OCI-LY1 (cell line): ENCODE measurements around the gene LRRC28.

Experiments used
- H2AFZ ChIP-seq: fragments of 200-600 bp; sonication (generic), shearing (Covaris generic); 2 replicates; pipeline ENCODE4 v1.6.0; 2014; ENCODE audit warnings: antibody characterized with exemption, mild to moderate bottlenecking, low read length
- H3F3A ChIP-seq: fragments of 200-600 bp; sonication (generic), shearing (Covaris generic); 2 replicates; pipeline ENCODE4 v1.6.0; 2014; ENCODE audit warnings: mild to moderate bottlenecking, antibody characterized with exemption, low read length, moderate library complexity; ENCODE audit not compliant: insufficient read depth
- H3K27ac ChIP-seq: fragments of 200-600 bp; sonication (generic); 2 replicates; pipeline ENCODE4 v1.5.1; 2014; ENCODE audit warnings: low read length, mixed run types, mild to moderate bottlenecking, low read depth; ENCODE audit not compliant: poor library complexity, severe bottlenecking
- H3K27me3 ChIP-seq: fragments of 200-600 bp; sonication (generic); 2 replicates; pipeline ENCODE4 v1.6.0; 2014; ENCODE audit warnings: antibody characterized with exemption, mild to moderate bottlenecking, low read length, moderate library complexity; ENCODE audit not compliant: insufficient read depth
- H3K36me3 ChIP-seq: fragments of 200-600 bp; sonication (generic); 2 replicates; pipeline ENCODE4 v1.6.1; 2014; ENCODE audit warnings: mild to moderate bottlenecking, antibody characterized with exemption, low read length, moderate library complexity, mixed read lengths; ENCODE audit not compliant: insufficient read depth
- H3K4me1 ChIP-seq: fragments of 200-600 bp; sonication (generic); 2 replicates; pipeline ENCODE4 v1.5.1; 2014; ENCODE audit warnings: mild to moderate bottlenecking, low read length, moderate library complexity; ENCODE audit not compliant: insufficient read depth, severe bottlenecking
- H3K4me2 ChIP-seq: fragments of 200-600 bp; sonication (generic), shearing (Covaris generic); 2 replicates; pipeline ENCODE4 v1.6.1; 2014; ENCODE audit warnings: low read length
- H3K4me3 ChIP-seq: fragments of 200-600 bp; sonication (generic); 2 replicates; pipeline ENCODE4 v1.5.1; 2014; ENCODE audit warnings: low read length, low read depth, mild to moderate bottlenecking, mixed read lengths; ENCODE audit not compliant: poor library complexity, severe bottlenecking
- H3K79me2 ChIP-seq: fragments of 200-600 bp; shearing (Covaris generic); 2 replicates; pipeline ENCODE4 v1.6.1; 2016; ENCODE audit warnings: mixed run types, low read length, mixed read lengths; ENCODE audit not compliant: insufficient read depth
- H3K9ac ChIP-seq: fragments of 200-600 bp; sonication (generic), shearing (Covaris generic); 2 replicates; pipeline ENCODE4 v1.6.1; 2014; ENCODE audit warnings: mild to moderate bottlenecking, low read length, mixed read lengths
- H3K9me2 ChIP-seq: fragments of 200-600 bp; sonication (generic), shearing (Covaris generic); 2 replicates; pipeline ENCODE4 v1.6.1; 2014; ENCODE audit warnings: low read depth, mild to moderate bottlenecking, low read length, mixed read lengths
- H3K9me3 ChIP-seq: fragments of 200-600 bp; shearing (Covaris generic); 2 replicates; pipeline ENCODE4 v1.6.1; 2014; ENCODE audit warnings: low read length, mixed read lengths
- H4K20me1 ChIP-seq: fragments of 200-600 bp; sonication (generic), shearing (Covaris generic); 2 replicates; pipeline ENCODE4 v1.6.0; 2016; ENCODE audit warnings: mild to moderate bottlenecking, low read length; ENCODE audit not compliant: insufficient read depth
- EZH2 ChIP-seq: fragments of 200-600 bp; sonication (generic), shearing (Covaris generic); IDR thresholded peaks from 2 replicates; pipeline ENCODE4 v1.8.0; 2017; ENCODE audit warnings: borderline replicate concordance, mixed run types, mild to moderate bottlenecking, antibody characterized with exemption, low read length, moderate library complexity, mixed read lengths
- TF ChIP-seq, protein P1 (sequence below): fragments of 200-600 bp; sonication (generic), shearing (Covaris generic); IDR thresholded peaks from 2 replicates; pipeline ENCODE4 v1.5.1; 2017; ENCODE audit warnings: mild to moderate bottlenecking, antibody characterized with exemption, low read length, moderate library complexity, mixed read lengths

LRRC28 gene

DNA sequence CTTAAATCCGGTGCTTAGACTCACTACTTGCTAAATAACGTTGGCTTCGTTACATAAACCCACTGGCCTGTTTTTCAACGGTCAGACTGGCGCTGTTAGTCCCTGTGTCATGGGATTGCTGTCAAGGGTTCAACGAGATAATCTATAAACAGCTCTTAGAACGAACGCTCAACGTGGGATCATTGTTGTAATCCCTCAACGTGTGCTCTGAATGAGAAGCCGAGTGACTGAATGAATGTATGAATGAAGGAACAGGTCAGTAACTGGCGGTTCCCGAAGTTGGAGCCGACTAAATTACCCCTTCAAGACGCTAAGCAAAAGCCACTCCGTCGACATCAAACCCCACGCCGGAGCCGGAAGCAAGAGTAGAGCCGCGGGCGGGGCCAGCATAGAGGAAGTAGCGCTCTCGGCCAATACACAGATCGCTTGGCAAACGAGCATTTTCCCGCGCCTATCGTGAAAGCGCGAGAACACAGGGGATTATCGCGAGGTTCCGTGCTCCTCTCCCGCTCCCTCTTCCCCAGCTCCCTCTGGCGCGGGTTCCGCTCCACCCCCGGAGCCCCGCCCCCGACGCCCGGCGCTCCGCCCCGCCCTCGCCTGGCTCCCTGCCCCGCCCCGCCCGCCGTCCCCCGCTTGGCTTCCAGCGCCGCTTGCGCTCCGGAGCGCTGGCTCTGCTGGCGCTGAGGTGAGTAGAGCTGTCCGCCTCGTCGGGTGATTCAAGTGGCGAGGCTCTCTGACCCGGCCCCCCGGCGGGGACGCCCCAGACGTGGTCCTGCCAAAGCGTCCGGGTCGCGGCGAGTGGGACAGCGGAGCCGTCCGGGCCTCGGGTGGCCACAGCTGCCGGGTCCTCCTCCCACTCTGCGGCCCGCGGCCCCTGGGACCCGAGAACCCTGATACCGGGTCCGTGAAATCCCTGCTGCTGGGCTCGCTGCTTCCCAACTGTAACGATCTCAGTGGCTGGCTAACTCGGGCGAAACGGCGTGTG is at the start of gene LRRC28:
TSS of gene LRRC28 (plus strand) at position 625 of the 985 bp plus-strand sequence. CDS start 4,477 bp downstream, outside the sequence.
- no peaks in the 10 kb centered on the region for H3K27me3 ChIP-seq
- peaks cover 6% of the 10 kb centered on the region; the same call in 1 of the 2 replicates for H3K36me3 ChIP-seq
- H4K20me1 ChIP-seq, result no peaks in the 10 kb centered on the region
- no peaks in the 10 kb centered on the region; the same call in 1 of the 2 replicates for H3K9me3 ChIP-seq
- H3K9me2 ChIP-seq, result no peaks in the 10 kb centered on the region
- H3K27ac ChIP-seq, result peak within 1 kb of the TSS; percentile 8
- H2AFZ ChIP-seq, result peak within 1 kb of the TSS; percentile 95
- H3K4me3 ChIP-seq, result peak within 1 kb of the TSS; percentile 75
- peak within 1 kb of the TSS; percentile 73 for H3K9ac ChIP-seq
- no peaks in the 10 kb centered on the region for H3F3A ChIP-seq
- H3K4me1 ChIP-seq, result peaks cover 29% of the 10 kb centered on the region
- no peaks in the 10 kb centered on the region for H3K79me2 ChIP-seq
- H3K4me2 ChIP-seq, result peak within 1 kb of the TSS; percentile 89
- TF ChIP-seq, protein P1, sequence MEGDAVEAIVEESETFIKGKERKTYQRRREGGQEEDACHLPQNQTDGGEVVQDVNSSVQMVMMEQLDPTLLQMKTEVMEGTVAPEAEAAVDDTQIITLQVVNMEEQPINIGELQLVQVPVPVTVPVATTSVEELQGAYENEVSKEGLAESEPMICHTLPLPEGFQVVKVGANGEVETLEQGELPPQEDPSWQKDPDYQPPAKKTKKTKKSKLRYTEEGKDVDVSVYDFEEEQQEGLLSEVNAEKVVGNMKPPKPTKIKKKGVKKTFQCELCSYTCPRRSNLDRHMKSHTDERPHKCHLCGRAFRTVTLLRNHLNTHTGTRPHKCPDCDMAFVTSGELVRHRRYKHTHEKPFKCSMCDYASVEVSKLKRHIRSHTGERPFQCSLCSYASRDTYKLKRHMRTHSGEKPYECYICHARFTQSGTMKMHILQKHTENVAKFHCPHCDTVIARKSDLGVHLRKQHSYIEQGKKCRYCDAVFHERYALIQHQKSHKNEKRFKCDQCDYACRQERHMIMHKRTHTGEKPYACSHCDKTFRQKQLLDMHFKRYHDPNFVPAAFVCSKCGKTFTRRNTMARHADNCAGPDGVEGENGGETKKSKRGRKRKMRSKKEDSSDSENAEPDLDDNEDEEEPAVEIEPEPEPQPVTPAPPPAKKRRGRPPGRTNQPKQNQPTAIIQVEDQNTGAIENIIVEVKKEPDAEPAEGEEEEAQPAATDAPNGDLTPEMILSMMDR, result no peak
- TF ChIP-seq EZH2, result no peak

DNA sequence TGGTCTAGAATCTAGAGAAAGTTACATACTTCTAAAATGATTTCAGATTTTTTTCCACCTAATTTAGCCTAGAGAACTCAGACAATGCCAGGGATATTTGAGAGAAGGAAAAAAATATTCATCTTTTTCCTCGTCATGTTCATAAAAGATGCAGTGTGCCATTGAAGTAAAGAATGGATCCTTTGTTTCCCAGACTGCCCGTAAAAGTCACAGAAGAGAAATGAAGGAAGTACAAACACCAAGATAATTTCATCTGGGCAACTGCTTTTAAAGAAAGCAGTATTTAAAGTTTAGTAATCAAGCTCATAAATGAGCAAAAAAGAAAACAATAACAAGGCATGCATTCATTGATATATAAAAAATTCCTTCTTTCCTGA is 49.1 kb upstream of the LRRC28 start:
- Histone ChIP-seq H3K79me2 (no peaks in the 10 kb centered on the region), H3K36me3 (no peaks in the 10 kb centered on the region)

DNA sequence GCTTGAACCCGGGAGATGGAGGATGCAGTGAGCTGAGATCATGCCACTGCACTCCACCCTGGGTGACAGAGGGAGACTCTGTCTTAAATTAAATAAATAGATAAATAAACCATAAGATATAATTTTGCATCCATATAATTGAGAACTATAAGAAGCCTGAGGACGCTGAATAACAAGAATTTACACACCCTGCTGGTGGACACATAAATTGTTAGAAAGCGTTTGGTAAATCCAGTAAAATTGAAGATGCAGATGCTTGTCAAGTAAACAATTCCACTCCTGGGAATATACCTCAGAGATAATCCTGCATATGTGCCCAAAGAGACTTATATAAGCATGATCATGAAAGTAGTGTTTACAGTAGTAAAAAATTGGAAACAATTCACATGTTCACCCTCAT is 43.6 kb upstream of the LRRC28 start:
- Histone ChIP-seq H3K36me3 (no peaks in the 10 kb centered on the region), H3K4me3 (no peak overlapping the region), H3K9me3 (no peaks in the 10 kb centered on the region), H3K27me3 (no peaks in the 10 kb centered on the region), H3K9ac (no peak overlapping the region), H3K9me2 (no peaks in the 10 kb centered on the region), H4K20me1 (no peaks in the 10 kb centered on the region), H2AFZ (no peak overlapping the region), H3F3A (no peaks in the 10 kb centered on the region), H3K4me2 (no peak overlapping the region), H3K79me2 (no peaks in the 10 kb centered on the region), H3K4me1 (no peaks in the 10 kb centered on the region), H3K27ac (no peak overlapping the region)
- no peak for TF ChIP-seq EZH2
- TF ChIP-seq, protein P1, result no peak

More for the DNA sequence above, 49.1 kb upstream of the LRRC28 start:
- Histone ChIP-seq H3K4me2 (no peak overlapping the region), H2AFZ (no peak overlapping the region), H4K20me1 (no peaks in the 10 kb centered on the region), H3K9me3 (no peaks in the 10 kb centered on the region), H3K9me2 (no peaks in the 10 kb centered on the region), H3K9ac (no peak overlapping the region), H3K27me3 (no peaks in the 10 kb centered on the region), H3K4me3 (no peak overlapping the region), H3K27ac (no peak overlapping the region), H3F3A (no peaks in the 10 kb centered on the region), H3K4me1 (no peaks in the 10 kb centered on the region)
- TF ChIP-seq, protein P1, result no peak
- no peak for TF ChIP-seq EZH2
